Loucy (cell line): ENCODE measurements around the gene SNX3.

Source experiments
- H2AFZ ChIP-seq: fragments of 200-600 bp; sonication (generic); 2 replicates; pipeline ENCODE4 v1.6.0; 2016; ENCODE audit warnings: antibody characterized with exemption, mild to moderate bottlenecking, low read length, moderate library complexity
- H3F3A ChIP-seq: fragments of 200-600 bp; 2 replicates; pipeline ENCODE4 v1.6.0; 2016; ENCODE audit warnings: antibody characterized with exemption, low read depth, mild to moderate bottlenecking
- H3K27me3 ChIP-seq: fragments of 200-600 bp; sonication (generic); 2 replicates; pipeline ENCODE4 v1.6.1; 2014; ENCODE audit warnings: low read length, mild to moderate bottlenecking; ENCODE audit not compliant: insufficient read depth, poor library complexity, severe bottlenecking
- H3K36me3 ChIP-seq: fragments of 200-600 bp; sonication (generic); 2 replicates; pipeline ENCODE4 v1.6.1; 2016; ENCODE audit warnings: low read length; ENCODE audit not compliant: insufficient read depth
- H3K4me1 ChIP-seq: fragments of 200-600 bp; sonication (generic); 2 replicates; pipeline ENCODE4 v1.5.1; 2014; ENCODE audit warnings: low read length, mild to moderate bottlenecking; ENCODE audit not compliant: insufficient read depth, poor library complexity, severe bottlenecking
- H3K4me2 ChIP-seq: fragments of 200-600 bp; sonication (generic); 2 replicates; pipeline ENCODE4 v1.6.0; 2014; ENCODE audit warnings: antibody characterized with exemption, low read length, low read depth, mild to moderate bottlenecking; ENCODE audit not compliant: poor library complexity, severe bottlenecking
- H3K4me3 ChIP-seq: fragments of 200-600 bp; sonication (generic); 2 replicates; pipeline ENCODE4 v1.5.1; 2014; ENCODE audit warnings: low read length, mild to moderate bottlenecking, mixed read lengths; ENCODE audit not compliant: poor library complexity, severe bottlenecking
- H3K79me2 ChIP-seq: fragments of 200-600 bp; sonication (generic); 2 replicates; pipeline ENCODE4 v1.6.1; 2014; ENCODE audit warnings: low read length; ENCODE audit not compliant: insufficient read depth
- H3K9ac ChIP-seq: fragments of 200-600 bp; sonication (generic); 2 replicates; pipeline ENCODE4 v1.6.0; 2014; ENCODE audit warnings: mild to moderate bottlenecking, low read depth, low read length, moderate library complexity; ENCODE audit not compliant: poor library complexity, severe bottlenecking
- H3K9me2 ChIP-seq: fragments of 200-600 bp; sonication (generic); replicated peaks from 2 replicates; pipeline ENCODE4 v1.6.1; 2016; ENCODE audit warnings: low read depth, low read length, mixed read lengths
- H3K9me3 ChIP-seq: fragments of 200-600 bp; sonication (generic); 2 replicates; pipeline ENCODE4 v1.6.1; 2014; ENCODE audit warnings: mild to moderate bottlenecking, antibody characterized with exemption, low read length, low read depth; ENCODE audit not compliant: insufficient read depth
- H4K20me1 ChIP-seq: fragments of 200-600 bp; sonication (generic); 2 replicates; pipeline ENCODE4 v1.6.0; 2014; ENCODE audit warnings: antibody characterized with exemption, low read length, mild to moderate bottlenecking; ENCODE audit not compliant: insufficient read depth, poor library complexity, severe bottlenecking
- EZH2phosphoT487 ChIP-seq: fragments of 200-600 bp; IDR thresholded peaks from 2 replicates; pipeline ENCODE4 v1.6.1; 2018; ENCODE audit warnings: antibody characterized with exemption, mild to moderate bottlenecking, moderate library complexity, borderline replicate concordance
- TF ChIP-seq, protein P1 (sequence below): fragments of 200-600 bp; sonication (generic); conservative IDR thresholded peaks from 2 replicates; pipeline ENCODE4 v1.5.1; 2014; ENCODE audit warnings: mild to moderate bottlenecking, antibody characterized with exemption, low read length

The SNX3 gene

DNA sequence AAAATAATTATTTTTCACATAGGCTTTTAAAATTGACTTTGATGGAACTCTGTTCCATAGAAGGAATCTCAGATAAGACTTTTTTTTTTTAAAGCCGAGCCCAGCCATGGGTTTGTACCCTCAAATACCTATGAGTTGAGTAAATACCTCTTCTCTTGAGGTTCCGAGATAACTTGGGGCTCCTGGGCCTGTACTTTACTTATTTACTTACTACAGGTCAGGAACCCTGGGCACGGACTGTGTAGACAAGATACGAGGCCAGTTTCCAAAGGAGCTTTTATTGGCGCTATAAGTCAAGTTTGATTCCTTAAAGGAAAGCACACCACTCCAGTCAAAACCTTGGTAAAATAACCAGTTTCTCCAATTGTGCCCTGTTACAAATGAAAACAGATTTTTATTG is 41.5 kb upstream of the SNX3 start:
- no peaks in the 10 kb centered on the region for H3K9me3 ChIP-seq
- no peaks in the 10 kb centered on the region for H4K20me1 ChIP-seq

DNA sequence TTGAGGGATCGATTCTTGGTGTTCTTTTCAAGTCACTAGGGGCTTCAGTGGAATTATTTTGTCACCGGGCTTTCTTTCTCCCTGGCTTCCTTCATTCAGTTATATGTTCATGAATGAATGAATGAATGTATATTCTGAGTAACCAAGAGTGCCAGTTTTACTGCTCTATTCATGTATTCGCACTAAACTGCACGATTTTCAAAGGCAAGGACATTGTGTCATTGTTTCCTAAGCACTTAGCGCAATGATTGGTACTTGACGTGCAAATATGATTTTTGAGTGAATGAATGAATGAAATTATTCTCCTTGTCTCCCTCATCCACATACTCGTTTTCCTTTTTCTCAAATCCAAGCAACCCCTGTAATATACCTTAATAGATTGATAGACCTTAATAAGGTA is 34.8 kb upstream of the SNX3 start:
- H3K27me3 ChIP-seq, result no peaks in the 10 kb centered on the region
- TF ChIP-seq EZH2phosphoT487, result no peak
- TF ChIP-seq, protein P1, sequence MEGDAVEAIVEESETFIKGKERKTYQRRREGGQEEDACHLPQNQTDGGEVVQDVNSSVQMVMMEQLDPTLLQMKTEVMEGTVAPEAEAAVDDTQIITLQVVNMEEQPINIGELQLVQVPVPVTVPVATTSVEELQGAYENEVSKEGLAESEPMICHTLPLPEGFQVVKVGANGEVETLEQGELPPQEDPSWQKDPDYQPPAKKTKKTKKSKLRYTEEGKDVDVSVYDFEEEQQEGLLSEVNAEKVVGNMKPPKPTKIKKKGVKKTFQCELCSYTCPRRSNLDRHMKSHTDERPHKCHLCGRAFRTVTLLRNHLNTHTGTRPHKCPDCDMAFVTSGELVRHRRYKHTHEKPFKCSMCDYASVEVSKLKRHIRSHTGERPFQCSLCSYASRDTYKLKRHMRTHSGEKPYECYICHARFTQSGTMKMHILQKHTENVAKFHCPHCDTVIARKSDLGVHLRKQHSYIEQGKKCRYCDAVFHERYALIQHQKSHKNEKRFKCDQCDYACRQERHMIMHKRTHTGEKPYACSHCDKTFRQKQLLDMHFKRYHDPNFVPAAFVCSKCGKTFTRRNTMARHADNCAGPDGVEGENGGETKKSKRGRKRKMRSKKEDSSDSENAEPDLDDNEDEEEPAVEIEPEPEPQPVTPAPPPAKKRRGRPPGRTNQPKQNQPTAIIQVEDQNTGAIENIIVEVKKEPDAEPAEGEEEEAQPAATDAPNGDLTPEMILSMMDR, result no peak
- H3K4me3 ChIP-seq, result peak overlapping the region; percentile 86
- H4K20me1 ChIP-seq, result no peaks in the 10 kb centered on the region
- peaks cover 25% of the 10 kb centered on the region for H3K79me2 ChIP-seq
- peaks cover 7% of the 10 kb centered on the region; the same call in 1 of the 2 replicates for H3F3A ChIP-seq
- peaks cover 33% of the 10 kb centered on the region for H3K4me1 ChIP-seq
- no peaks in the 10 kb centered on the region for H3K9me2 ChIP-seq
- no peaks in the 10 kb centered on the region for H3K9me3 ChIP-seq
- H3K9ac ChIP-seq, result peak overlapping the region; percentile 90
- H2AFZ ChIP-seq, result peak overlapping the region; percentile 86
- H3K36me3 ChIP-seq, result no peaks in the 10 kb centered on the region
- peak overlapping the region; percentile 83 for H3K4me2 ChIP-seq

More for the DNA sequence above, 41.5 kb upstream of the SNX3 start:
- Histone ChIP-seq H3K9me2 (no peaks in the 10 kb centered on the region), H3F3A (no peaks in the 10 kb centered on the region), H3K4me2 (no peak overlapping the region), H3K4me1 (peaks cover 15% of the 10 kb centered on the region), H3K9ac (no peak overlapping the region), H3K79me2 (0 out of 2 replicates have a peak, but pooled peaks cover 3% of the 10 kb centered on the region), H3K4me3 (no peak overlapping the region), H3K27me3 (no peaks in the 10 kb centered on the region), H2AFZ (no peak overlapping the region), H3K36me3 (no peaks in the 10 kb centered on the region)
- TF ChIP-seq EZH2phosphoT487, result no peak
- TF ChIP-seq, protein P1, result no peak

DNA sequence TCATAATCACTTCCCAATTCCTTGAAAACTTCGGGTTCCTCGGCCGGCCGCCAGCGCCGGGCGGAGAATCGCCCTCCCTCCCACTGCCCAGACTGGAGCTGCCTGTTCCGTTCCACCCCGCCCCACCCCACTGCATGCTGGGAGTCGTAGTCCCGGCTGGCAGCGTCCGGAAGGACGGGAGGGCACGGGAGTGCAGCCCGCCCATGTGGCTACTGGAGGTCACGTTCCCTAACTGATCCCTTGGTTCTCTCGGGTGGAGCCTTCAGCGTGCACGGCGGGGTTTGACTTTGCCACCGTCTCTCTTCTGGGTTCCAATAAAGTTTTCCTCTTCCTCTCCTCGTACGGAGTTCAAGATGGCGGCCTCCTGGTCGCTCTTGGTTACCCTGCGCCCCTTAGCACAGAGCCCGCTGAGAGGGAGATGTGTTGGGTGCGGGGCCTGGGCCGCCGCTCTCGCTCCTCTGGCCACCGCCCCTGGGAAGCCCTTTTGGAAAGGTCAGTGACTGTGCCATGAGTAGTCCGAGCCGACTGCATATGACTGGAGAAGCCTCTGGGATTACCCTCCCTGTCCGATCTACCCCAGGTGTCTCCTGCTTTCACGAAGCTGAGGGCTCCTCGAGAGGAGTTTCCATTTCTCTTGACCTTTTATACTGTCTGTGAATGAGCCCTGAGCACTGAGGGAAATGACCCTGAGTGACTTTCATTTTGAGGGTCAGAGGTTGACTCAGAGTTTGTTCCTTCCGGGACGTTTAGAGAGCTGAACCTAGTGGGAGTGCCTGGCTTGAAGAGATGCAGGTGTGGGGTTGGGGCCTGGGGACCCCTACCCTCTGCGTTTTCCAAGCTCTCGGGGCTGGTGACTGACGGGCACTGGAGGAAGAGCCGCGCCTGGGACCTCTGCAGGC is 34.1 kb upstream of the SNX3 start, which contains the start of gene AFG1L:
Gene AFG1L (plus strand): TSS at position 328 of the 899 bp plus-strand sequence. CDS start 26 bp downstream, at position 354.
- H3K4me2 ChIP-seq, result peak within 1 kb of the TSS; percentile 83
- no peaks in the 10 kb centered on the region for H3K9me3 ChIP-seq
- peaks cover 7% of the 10 kb centered on the region; the same call in 1 of the 2 replicates for H3F3A ChIP-seq
- peaks cover 25% of the 10 kb centered on the region for H3K79me2 ChIP-seq
- TF ChIP-seq, protein P1, result no peak
- no peak for TF ChIP-seq EZH2phosphoT487
- peaks cover 33% of the 10 kb centered on the region for H3K4me1 ChIP-seq
- H3K9ac ChIP-seq, result peak within 1 kb of the TSS; percentile 90
- no peaks in the 10 kb centered on the region for H3K36me3 ChIP-seq
- H3K27me3 ChIP-seq, result no peaks in the 10 kb centered on the region
- H4K20me1 ChIP-seq, result no peaks in the 10 kb centered on the region
- H2AFZ ChIP-seq, result peak within 1 kb of the TSS; percentile 86
- H3K4me3 ChIP-seq, result peak within 1 kb of the TSS; percentile 86
- H3K9me2 ChIP-seq, result no peaks in the 10 kb centered on the region
